NCI-H345 (cell line): Measurements from ENCODE around the gene PLAAT5.

Experiments used
- DNase-seq: peaks from one replicate; lab custom pipeline; 2025; lab: John Stamatoyannopoulos, UW

Gene PLAAT5

GRCh38 chr11:63512816-63513215 lies 21.8 kb upstream of the PLAAT5 start:
- no peak for DNase-seq

- no peak for DNase-seq
Observed at GRCh38 chr11:63511048-63511748, 20.2 kb upstream of the PLAAT5 start.

DNA sequence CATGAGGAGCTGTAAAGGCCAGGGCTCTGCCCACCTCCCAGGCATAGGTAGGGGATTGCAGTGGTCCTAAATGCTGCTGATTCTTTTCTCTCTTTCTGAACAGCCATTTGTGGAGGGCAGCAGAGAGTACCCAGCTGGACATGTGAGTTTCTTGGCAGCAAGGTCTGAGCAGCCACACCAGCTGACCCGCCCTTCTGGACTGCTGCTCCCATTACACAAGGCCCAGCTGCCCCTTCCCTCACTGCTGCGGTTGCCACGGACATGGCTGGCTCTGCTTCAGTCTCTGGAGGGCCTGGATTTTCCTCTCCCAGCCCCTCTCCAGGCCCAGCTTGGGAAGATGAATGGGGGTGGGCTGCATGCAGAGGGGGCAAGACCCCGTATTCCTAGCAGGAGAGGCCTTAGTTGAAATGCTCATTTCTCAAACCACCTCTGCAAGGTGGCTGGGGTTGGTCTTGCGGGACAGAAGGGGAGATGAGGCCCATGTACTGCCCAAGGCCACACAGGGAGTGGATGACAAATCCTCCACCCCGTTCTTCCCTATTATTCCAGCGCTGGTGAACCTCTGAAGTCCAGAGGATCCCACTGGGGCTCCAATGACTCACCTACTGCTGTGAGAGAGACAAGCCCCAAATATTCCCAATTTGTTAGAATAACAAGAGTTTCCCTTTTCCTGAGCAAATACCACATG lies 19.5 kb upstream of the PLAAT5 start:
- DNase-seq: no peak

GRCh38 chr11:63508745-63509144 lies 17.8 kb upstream of the PLAAT5 start:
- DNase-seq: no peak

GRCh38 chr11:63508009-63508408 lies 17.0 kb upstream of the PLAAT5 start:
- no peak for DNase-seq

- DNase-seq: no peak
Observed at GRCh38 chr11:63507511-63507910, 16.5 kb upstream of the PLAAT5 start.

DNA sequence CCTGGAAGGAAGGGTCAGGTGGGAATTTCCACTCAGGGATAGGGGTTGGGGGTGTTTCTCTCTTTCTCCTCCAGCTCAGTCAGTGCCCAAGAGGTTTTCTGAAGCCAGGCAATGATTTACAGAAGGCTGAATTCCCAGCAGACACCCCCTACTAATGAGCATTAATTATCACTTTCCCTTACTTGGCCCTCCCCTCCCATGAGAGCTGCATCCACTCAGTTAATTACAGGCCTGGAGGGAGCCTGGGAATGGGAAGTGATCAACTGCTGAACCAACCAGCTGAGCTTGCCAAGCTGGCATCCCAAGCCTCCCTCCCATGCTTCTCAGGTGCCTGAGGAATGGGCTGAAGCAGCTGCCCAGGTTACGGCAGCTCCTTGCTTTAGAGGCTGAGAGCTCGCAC lies 15.9 kb upstream of the PLAAT5 start:
- no peak for DNase-seq

GRCh38 chr11:63505857-63506528 lies 15.0 kb upstream of the PLAAT5 start, which contains the start of gene LGALS12:
Gene LGALS12 (plus strand): TSS chr11:63506084. CDS start chr11:63506459, 375 bp downstream.
- DNase-seq: no peak

DNA sequence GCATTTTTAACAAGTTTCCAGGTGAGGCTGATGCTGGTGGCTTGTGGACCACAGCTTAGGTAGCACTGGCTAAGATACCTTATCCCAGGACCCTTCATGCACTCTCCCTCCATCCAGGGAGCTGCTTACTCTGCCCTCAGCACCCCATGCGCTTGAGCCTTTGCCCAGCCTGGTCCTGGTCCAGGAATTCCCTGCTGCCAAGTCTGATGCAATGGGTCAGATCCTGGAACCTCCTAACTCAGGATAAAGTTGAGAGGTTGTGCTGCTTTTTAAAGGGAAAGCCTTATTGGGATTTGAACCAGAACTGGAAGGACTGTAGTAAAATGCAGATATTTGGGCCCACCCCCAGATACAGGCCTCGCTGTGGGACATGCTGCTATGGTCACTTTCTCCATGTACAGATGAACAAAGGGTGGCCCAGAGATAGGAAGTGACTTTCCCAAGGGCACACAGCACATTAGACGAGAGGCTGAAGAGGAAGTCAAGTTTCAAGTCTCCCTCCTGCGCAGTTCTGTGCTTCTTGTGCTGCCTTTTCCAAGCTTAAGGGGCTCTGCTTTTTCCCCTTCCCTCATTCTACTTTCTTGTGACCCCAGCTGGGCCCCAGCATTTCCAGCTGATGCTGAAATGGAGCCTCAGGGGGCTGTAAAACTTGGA lies 14.1 kb upstream of the PLAAT5 start:
- DNase-seq: no peak

DNA sequence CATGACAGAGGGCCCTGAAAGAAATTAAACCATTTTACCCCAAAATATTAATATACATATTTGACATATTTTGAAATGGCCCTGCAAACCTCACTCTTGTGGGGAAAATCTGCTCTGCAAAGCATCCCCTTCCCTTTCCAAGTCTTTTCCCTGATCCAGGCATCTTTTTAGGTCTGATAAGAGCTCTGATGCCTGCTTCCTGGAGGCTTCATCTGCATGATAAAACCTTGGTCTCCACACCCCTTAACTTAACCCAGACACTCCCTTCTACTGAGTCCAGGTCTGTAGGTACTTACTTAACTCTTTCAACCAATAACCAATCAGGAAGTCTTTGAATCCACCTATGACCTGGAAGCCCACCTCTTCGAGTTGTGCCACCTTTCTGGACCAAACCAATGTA lies 13.1 kb upstream of the PLAAT5 start:
- DNase-seq: no peak

DNA sequence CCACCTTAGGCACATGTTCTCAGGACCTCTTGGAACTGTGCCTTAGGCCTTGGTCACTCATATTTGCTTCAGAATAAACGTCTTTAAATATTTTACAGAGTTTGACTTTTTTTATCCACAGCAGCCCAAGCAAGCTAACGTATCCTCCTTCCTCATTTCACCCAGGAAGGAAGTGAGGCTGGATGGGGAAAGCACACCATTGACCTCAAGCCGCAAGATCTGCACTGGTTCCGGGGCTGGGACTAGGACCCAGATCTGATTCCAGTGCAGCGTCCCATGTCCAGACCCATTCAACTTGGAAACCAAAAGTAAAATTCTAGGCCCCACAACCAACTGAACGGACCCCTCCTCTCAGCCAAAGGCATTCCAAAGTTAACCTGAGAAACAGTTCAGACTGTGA lies 12.5 kb upstream of the PLAAT5 start:
- DNase-seq: no peak

DNA sequence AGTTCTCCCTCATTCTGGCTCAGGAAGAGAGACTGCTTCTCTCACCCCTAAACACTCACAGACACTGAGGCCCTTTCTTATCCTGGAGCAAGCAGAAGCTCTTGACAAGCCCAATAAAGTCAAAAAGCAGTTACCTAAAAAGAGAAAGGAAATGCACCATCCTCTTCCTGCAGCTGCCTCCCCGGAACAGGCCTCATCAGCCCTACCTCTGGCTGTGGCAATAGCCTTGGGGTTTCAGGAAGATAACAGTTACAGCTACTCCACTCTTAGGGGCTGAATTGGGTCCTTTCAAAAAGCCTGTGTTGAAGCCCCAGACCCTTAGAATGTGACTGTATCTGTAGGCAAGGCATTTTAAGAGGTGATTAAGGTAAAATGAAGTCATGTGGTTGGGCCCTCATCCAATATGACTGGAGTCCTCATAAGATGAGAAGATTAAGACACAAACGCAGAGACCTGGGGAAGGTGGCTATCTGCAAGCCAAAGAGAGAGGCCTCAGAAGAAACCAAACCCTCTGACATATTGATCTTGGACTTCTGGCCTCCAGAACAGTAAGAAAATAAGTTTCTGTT lies 11.4 kb upstream of the PLAAT5 start:
- DNase-seq: no peak

- no peak for DNase-seq
Observed at GRCh38 chr11:63501236-63501635, 10.3 kb upstream of the PLAAT5 start.

DNA sequence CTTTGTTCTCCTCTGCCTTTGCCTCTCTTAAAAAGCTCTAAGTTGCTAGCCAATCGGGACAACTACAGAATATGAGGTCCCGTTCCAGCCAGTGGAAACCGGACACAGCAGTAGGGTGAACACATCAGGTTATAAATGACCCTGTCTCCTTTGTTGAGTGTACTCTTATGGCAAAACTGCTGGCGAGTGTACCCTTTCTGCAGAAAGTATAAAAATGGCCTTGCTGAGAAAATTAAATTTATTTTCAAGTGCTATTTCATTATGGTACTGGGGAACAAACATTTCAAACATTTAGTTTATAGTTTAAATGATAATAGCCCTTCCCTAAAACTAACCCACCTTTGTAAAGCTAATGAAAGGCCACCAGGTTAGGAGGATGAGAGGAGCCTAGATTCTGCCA lies 8.9 kb upstream of the PLAAT5 start:
- no peak for DNase-seq

DNA sequence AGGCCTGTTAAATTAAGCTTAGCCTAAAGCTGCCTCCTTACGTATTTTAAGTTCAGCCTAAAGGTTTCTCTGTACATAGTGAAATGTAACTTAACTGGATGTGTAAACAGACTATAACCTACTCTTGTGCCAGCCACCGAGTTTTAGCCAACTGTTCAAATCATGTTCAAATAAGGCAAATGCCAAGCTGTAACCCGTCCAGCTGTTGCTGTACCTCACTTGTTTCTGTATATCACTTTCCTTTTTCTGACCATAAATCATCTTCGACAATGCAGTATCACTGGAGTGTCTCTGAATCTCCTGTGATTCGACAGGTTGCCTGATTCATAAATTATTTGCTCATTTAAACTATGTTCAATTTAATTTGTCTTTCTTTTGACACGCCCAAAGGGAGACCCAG lies 4.0 kb upstream of the PLAAT5 start:
- no peak for DNase-seq

- DNase-seq: no peak
Observed at GRCh38 chr11:63493127-63493526, 2.2 kb upstream of the PLAAT5 start.

- DNase-seq: no peak
Observed at GRCh38 chr11:63492441-63492840, 1.5 kb upstream of the PLAAT5 start.

DNA sequence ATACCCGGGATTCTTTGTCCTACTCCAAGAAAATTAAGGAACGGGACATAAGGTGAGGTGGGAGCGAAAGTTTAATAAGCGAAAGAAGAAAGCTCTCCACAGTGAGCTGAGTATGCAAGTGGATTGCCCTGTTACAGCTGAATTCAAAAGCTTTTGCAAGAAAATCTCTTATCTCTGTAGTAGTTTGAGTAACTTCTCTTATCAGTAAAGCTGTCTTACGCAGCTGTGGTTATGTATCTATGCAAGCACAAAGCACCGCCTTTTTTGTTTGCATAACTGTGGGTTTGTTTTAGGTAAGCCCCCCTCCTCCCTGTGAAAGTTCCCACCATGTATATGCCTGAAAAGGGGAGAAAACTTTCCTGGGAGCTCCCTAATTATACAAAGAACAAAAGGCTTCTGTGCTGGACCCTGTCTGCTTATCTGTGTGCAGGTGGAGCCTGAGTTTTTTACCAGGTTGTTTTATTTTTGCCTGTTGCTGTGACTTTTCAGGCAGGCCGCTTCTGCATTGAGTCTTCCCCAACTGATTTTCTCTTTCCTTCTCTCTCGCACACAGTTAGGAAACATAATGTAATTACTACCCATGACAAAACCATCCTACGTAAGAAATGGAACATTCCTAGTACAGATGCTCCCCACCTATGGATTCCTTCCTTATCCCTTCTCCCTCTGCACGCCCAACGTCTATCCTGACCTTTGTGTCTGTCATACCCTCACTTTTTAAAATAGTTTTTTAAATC lies 837 bp upstream of the PLAAT5 start:
- no peak for DNase-seq

DNA sequence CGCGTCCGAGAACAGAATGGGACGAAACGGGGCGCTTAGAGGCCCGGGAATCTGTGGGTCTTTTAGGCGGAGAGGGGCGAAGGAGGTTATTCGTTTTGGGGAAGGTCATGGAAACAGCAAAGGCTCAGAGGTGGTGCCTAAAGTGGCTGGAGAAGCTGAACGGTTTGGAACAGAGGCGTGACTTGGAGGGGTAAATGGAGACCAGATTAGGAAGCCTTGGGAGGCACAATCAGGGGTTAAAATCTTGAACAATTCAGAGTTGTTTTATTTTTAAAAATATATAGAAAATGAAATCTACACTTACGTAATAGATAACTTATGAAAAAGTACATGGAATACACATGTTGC lies 247 bp upstream of the PLAAT5 start:
- no peak for DNase-seq

GRCh38 chr11:63489879-63490278 lies 1.1 kb downstream of the PLAAT5 start:
- DNase-seq: no peak

- no peak for DNase-seq
Observed at GRCh38 chr11:63488789-63489188, 2.2 kb downstream of the PLAAT5 start.

GRCh38 chr11:63485777-63486176 lies 5.2 kb downstream of the PLAAT5 start:
- DNase-seq: no peak
